Measurements from ENCODE around the gene SLC9A6.
"Not testable (repeated sequence)": the region's sequence is repeated elsewhere in the genome, so short reads cannot be mapped to it uniquely, and the experiment has no call there.

Gene SLC9A6

DNA sequence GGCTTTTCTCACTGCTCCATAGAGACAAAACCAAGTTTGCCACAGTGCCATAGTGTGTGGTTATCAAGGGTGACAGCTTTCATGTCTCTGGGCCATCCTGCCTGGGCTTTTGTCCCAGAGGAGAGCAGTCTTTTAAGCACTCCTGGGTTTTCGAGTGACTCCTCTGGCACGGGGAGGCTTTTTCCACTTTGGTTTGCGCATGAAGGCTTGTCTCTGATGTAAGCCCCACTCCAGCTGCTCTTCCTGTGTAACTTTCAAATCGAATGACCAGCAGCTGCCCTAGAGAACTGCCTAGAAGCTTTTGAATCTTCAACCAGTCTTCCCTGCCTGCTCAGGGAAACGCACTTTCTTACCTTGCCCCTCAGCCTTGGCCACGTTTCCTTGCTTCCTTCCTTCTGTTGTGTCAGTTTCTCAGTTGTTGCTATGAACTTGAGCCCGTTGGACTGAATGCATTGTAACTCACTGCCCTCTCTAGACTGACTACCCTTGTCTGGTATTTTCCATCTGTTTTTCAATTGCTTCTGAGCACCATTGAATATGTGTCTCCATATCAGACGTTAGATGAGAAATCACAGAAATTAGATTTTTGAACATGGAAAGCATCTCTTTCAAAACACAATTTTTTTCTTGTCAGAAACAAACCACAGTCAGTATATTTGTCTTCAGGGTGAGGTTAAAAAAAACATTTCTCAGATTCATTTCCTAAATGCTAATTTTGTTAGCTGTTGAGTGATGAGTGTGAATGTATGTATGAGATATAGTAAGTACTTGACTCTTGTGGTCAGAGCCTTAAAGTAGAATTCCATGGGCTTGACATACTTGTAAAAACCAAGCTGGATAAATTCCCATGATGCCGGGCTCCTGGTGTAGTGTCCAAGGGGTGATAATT is 45.3 kb downstream of the SLC9A6 start:
- DNase-seq: no peak

DNA sequence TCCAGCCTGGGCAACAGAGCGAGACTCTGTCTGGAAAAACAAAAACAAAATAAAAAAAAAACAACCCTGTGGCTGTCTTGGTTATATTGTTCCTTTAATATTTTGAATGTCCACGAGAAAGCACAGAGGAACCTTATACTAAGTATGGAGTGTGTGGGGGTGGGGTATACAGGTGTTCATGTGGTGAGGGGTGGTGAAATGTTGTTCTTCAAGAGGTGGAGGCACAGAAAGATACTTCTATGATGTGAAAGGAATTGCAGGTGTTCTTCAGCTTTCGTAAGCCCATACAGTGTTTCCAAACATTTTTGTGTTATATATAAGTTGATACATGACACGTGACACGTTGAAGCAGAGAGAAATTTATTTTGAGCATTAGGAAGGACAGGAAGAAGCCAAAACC is 46.4 kb downstream of the SLC9A6 start:
- DNase-seq: no peak

DNA sequence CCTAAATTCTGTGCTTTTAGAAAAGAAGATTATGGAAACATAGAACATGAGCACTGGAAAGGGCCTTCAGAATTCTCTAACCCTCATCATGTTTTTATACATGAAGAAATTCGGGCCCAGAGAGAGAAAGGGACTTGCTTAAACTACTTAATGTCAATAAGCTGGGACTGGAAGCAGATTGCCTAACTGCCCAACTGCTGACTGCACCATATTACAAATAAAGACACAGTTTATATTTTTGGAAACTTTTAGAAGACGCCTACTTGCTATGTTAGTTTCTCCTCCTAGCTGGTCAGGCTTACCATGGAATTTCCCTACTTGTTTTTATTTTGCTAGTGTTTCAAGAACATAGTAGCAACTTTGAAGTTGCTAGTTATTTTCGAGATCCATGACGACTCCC is 47.1 kb downstream of the SLC9A6 start:
- DNase-seq: no peak

DNA sequence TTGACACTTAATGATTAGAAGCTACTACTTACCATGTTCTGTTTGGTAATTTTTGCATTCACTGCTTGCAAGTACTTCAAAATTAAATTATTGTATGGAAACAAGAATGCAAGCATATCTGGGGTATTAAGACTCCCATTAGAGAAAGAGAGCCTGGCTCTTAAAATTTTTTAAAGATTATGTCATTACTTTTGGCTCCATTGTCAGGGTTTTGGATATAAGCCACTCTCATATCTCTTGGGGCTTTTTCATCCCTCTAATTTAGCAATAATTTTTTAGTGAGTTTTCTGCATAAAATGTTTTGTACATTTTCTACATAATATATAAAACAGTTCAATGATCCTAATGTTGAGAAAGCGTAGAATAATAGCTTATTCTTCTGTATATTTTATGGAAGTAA is 49.4 kb downstream of the SLC9A6 start:
- no peak for DNase-seq

DNA sequence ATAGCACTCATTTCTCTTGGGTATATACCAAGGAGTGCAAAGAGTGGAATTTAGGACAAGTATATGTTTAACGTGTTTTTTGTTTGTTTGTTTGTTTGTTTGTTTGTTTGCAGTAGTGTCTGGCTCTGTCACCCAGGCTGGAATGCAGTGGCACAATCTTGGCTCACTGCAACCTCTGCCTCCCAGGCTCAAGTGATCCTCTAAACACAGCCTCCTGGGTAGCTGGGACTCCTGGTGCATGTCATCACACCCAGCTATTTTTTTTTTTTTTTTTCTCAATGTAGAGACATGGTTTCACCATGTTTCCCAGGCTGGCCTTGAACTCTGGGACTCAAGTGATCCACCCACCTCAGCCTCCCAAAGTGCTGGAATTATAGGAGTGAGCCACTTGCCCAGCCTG is 50.4 kb downstream of the SLC9A6 start:
- no peak for DNase-seq

DNA sequence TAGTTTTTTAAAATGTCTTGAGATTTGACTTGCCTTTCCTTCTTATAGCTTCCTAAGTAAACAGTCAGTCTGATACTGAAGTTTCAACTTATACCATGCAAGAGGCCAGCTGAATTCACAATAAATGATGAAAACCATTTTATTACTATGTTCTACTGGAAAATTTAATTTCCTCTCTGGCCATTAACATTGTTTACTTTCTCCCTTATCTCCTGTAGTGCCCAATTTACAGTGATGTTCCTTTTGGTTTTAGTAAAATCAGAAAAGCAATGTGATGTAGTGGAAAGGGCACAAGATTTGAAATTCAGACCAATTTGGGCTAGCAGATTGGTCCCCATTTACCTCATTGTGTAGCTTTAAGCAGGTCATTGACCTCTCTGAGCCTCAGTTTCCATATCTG is 54.2 kb downstream of the SLC9A6 start:
- DNase-seq: no peak

DNA sequence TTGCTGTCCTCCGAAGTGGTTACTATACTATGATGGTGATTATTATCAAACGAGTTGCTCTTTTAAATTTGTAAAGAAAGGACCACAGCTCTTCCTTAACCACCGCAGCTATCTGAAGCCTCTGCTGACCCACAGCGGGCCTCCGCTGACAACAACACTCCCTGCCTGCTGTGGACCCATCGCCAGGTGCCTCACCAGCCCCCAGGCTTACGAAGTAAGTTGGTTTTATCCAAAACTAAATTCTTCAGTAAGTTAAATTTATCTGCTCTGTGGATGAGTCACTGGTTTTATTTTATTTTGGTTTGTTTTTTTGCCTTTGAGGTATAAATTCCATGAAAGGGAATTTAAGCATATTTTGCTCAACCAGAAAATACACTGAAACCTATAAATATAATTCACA is 54.7 kb downstream of the SLC9A6 start:
- DNase-seq: no peak

DNA sequence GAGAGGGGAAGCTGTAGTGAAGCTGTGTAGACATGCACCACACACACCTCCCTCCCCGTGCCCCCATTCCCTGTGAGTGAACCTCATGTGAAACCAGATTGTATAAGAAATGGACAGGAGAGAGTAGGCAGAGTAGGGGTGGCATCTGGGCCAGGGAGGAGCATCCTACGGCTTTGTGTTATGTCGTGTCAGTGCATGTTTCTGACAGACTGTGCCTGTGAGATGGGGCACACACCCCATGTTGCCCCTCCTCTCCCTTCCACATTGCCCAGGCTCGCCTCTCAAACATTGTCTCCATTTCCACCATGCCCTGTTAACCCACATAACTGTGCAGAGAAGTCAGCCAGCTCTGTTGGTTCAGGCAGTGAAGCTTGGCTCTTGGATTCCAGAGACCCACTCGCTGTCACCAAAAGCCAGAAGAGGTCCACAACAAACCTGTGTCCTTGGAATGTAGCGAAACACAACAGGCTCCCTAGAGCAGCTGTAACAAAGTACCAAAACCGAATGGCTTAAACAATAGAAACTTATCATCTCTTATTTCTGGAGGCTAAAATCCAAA is 56.1 kb downstream of the SLC9A6 start:
- DNase-seq: no peak

DNA sequence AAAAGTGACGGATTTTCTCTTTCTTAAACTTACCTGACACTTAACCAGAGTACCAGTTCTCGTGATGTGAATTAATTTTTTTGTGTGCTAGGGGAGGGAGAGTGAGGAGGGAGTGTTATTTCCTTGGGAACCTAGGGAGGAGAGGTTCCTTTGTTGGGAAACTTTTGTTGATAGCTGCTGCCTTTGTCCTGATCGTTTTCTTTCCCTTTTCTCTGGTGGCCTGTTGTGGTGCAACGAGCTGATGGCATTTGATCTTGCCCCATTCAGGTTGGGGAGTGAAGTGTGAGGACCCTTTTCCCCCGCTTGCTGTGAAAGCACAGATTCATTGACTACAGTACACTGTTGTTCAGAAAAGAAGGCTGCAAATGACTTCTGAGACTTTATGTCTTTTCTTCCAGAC is 59.8 kb downstream of the SLC9A6 start:
- DNase-seq: no peak

DNA sequence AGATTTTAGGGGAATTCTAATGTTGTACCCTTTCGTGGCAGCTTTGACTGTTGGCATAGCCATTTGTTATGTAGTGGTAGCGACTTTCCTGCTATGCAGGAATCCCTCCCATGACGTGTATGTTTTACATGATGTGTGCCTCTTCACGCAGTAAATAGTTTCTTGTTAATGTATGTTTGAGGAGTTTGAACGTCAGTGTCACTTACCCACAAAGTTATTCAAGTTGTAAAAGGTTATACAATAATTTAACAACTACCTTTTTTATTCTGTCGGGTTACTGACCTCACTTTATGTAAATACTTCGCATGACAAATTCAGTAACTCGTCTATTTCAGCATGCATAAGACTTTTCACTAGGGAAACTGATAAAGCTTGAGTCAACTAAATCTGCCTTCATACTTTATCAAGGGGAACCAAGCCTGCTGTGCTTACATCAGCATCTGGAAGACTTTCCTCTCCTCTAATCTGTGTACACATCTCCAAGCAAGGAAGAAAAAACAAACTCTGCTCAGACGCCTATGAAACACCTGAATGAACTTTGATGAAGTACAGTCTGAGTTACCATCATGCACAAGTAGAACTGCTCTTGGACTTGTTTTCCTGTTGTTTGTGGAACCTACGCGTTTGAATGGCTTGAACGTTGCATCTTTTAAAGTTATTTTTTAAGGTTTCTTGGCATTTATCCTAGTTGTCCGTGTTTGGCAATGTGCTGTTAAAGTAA is 61.2 kb downstream of the SLC9A6 start:
- no peak for DNase-seq

DNA sequence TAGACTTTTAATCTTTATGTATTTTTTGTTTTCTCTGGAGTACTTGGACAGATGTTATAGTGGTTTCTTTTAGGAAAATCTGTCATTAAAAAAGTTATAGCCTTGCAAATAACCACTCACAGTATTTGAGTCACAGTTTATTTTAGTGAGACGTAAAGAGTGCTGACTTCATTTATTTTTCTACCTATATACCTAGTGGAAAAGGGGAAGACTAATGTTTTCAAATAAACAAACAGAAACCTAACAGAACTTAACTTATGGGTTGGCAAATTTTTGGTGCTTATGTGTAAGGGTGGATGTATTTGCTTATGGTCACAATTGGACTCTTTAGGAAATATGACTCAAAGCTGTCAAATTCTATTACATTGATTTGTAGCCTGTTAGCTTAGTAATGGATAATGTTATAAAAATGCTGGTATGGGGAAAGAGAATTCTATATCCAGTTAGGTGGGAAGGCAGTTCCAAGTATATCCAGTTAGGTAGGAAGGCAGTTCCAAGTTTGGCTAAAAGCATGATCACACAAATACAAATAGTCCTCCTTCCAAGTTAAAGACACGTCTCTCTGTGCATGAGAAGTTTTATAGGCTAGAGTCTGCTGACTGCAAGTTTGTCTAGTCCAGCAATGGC is 61.9 kb downstream of the SLC9A6 start:
- no peak for DNase-seq

DNA sequence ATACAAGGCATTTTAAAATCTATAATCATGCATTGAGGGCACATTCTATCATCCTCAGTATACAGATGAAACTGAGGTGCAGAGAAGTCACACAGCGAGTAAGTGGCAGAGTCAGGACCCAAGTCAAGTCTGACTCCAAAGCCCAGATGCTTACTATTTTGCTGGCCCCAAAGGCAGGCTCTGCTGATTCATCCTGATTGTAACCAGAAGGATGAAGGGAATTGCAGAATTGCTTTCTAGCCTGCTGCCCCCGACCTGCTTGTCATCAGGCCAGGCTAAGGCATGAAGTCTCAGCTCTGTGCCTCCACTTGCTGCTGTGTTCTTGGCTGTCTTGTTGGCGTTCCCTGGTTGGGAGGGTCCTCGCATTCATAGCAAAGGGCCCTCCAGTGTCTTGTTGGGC is 62.7 kb downstream of the SLC9A6 start:
- DNase-seq: no peak

DNA sequence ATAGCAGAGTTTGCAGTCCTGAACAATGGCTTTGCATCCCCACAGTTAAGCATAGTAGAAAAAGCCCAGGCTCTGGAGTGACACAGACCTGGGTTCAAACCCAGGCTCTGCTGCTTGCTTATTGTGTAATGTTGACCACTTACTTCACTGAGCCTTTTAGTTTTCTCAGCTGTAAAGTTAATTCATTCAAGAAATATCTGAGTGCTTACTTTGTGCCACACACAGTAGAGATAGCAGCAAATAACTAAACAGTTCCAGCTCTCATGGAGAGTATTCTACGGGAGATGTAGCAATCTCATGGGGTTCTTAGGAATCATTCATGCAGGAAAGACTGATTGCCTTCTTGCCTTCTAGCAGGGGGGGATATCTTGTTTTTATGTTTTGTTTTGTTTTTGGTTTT is 63.2 kb downstream of the SLC9A6 start:
- DNase-seq: no peak

DNA sequence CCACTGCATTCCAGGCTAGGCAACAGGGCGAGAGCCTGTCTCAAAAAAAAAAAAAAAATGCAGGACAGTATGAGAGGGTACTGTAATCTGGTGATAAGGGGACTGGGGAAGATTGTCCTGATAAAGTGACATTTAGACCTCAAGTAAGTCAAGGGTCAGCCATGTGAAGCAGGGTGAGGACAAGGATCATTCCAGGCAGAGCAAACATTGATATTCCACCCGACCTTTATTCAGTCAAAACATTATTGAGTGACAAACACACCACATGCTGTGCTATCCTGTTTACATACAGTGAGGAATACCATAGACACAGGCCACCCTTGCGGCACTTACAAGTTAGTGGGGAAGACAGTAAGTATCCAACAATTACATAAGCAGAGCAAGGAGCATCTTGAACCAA is 64.4 kb downstream of the SLC9A6 start:
- no peak for DNase-seq

DNA sequence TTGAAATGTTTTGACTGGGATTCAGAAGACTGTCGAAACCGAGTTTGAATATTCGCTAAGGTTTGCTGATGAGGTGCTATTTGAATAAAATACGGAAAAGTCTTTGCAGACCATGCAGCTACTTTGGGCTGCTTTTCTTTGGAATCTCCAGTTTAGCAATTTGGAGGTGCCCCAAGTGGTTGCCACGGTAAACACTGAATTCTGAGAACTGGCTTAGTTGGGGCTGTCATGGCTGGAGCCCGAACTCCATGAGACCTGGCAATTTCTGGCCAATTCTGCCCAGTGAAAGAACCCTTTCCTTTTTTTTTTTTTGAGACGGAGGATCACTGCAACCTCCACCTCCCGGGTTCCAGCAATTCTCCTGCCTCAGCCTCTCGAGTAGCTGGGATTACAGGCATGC is 65.6 kb downstream of the SLC9A6 start:
- not testable (repeated sequence) for DNase-seq

DNA sequence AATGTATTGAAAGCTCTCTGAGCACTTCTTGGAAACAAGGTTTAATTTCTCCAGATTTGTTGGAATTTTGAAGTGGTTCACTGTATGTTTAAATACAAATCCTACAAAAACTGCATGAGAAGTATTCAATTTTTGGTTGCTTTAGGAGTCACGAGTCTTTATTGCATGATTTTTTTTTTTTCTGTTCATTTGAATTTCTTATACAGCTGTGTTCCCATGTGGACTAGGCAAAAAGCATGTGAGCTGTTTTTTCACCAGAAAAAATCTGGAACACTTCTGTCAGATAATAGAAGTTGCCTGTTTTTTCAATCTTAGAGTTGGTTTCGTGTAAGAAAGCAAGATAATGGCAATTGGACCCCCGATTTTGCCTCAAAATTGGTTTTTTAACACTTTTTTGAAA is 66.4 kb downstream of the SLC9A6 start:
- DNase-seq: no peak

DNA sequence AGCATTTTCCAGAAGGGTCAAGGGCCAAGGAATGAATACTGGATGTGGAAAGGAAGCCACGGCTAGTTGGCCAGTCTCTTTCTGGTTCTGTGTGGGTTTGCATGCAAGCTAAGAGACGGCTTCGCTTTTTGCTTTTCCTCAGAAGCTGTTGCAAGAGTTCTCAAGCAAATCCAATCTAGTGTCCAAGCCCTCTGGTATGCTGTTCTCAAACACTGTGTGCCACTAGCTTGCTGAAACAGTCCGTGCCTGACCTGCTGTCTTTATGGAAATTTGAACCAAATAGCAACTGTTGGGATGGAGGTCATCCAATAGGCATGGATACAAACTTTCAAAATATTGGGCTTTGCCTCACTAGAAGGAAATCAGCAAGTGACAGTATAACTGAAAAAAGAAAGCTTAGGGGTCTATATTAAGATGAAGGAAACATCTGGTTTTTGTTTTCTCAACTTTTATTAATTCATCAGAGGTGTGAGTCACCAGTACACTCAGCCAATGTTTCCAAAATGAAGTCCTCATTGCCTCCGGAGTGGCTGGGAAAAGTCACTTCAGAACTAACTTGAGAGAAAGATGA is 70.5 kb downstream of the SLC9A6 start:
- DNase-seq: no peak

DNA sequence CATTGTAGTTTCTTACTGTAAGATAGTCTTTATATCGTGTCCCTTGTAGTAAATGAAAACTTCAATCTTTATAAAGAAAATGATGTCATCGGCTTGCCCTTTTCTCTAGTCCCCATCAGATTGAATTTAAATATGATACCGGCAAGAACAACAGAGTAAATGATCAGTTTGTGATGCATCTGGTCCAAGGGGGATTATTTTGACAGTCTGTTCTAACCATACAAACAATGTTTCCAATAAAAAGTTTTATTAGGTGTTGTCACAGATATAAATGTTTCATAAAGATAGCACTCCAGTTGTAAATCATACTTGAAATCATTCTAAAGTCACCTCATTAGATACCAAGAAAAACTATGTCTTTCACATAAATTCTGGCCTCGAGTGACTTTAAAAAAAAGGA is 72.3 kb downstream of the SLC9A6 start:
- DNase-seq: no peak

DNA sequence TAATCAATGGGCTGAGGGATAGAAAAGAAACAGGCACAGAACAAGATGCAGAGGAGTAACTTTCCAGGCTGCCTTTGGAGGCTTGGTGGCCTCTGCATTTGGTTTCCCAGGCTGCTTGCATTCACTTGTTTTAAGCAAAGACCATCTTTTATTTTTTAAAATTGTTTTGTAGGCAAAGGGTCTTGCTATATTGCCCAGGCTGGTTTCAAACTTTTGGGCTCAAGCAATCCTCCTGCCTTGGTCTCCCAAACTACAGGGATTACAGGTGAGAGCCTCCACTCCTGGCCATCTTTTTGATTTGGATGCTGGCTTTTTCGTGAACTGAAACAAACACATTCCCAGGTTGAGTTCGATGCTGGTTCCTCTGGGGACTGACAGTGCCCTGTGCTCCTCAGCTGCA is 74.1 kb downstream of the SLC9A6 start:
- no peak for DNase-seq

DNA sequence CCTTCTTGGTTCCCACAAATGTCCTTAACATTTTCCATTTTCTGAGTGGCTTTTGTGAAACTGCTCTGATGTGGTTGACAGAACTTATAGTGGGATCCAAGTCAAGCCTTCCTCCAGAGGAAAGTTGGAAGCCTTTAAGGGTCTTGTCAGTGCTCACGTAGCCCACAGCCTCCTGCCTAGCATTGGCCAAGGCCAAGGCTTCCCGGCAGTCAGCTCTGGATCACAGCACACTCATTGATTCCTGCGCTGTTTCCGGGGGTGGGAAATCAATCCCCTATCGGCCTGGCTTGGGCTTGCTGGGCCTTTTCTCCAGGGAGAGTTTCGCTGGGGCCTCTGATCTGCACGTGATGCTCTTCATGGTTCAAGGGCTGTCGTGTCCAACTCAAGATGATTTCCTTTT is 76.1 kb downstream of the SLC9A6 start:
- DNase-seq: no peak

DNA sequence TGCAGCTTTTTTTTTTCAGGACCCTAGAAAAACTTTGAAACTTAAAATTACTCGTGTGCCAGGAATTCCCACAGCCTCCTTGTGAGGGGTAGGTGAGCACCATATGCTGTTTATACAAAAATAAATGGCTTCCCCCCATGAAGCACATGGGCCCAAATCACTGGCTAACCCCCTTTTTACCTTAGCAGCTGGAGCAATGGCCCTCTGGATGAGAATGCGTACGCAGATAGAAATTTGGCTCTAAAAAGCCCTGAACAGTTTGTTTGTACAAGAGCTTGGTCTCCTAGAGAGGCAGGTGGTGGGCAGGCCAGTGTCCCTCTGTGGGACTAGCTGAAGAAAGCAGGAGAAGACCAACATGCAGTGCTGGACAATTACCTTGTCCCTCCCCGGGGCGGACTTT is 76.5 kb downstream of the SLC9A6 start:
- DNase-seq: no peak

DNA sequence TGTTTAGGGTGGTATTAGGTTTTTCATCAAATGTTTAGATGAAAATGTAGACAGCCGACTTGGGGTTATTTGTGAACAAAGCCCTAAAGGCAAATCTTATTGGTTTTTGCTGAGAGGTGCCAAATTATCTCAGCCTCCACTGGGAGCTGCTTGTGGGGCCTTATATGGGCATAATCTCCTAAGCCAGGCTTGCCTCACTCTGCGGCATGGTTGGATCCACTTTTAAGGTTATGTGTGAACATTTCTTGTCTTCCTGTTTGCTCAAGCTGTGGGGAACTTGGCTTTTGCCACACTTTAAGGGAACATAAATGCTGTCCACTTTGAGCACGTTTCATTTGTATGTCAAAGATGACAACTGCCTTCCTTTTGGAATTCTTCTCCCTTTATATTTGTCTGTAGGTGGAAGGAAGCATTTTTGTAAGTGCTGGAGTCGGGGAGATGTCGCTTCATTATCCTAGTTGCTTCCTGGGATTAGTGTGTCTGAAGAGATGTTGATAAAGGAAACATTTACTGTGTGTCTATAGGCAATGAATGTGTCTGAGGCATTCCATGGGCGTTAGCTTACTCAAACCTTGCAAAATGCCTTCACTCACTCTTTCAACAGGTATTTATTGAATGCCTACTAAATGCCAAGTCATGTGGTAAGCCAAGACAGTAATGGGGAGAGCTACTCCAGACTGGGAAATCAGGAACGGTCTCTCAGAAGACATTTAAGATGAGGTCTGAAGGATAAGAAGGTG is 78.3 kb downstream of the SLC9A6 start:
- no peak for DNase-seq

DNA sequence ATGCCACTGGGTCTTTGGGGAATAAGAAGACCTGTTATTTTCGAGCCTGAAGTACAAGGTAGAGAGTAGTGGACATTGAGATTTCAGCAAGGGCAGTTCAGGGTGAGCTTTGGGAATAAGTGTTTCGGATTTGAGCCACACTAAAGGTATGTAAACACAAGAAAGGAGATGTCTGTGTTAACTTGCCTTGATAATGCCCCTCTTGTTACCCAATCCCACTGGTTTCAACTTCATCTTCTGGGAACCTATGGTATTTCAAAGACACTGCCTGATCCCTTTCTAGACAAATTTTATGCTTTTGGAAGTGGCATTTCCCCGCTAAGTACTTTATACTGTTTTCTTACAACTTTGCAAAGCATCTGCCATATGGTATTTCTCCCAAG is 79.4 kb downstream of the SLC9A6 start:
- DNase-seq: no peak

Data from activated effector memory CD4-positive, alpha-beta T cell treated with anti-CD3 and anti-CD28 coated beads, Interleukin-2, amount 50 U/mL, for 16 hours (primary cell).